ENCODE data around the gene SETD4.

Gene SETD4

GRCh38 chr21:36063375-36064084 lies 3.2 kb upstream of the SETD4 start:
- no peaks in the 10 kb centered on the region for H3K36me3 ChIP-seq (replicated peaks; ENCODE audit: insufficient read depth, low read length)
- H3K79me2 ChIP-seq (ENCODE audit: low read length): peaks cover 10% of the 10 kb centered on the region
- no peaks in the 10 kb centered on the region for H3K9me3 ChIP-seq (replicated peaks; ENCODE audit: insufficient read depth, low read length)
- peaks cover 10% of the 10 kb centered on the region for H3F3A ChIP-seq (ENCODE audit: insufficient read depth, low read length)
- no peaks in the 10 kb centered on the region for H3K9me2 ChIP-seq (replicated peaks; ENCODE audit: insufficient read depth, low read length)
- H3K4me1 ChIP-seq (ENCODE audit: low read length): peaks cover 8% of the 10 kb centered on the region; the same call in 1 of the 2 replicates
- H3K4me3 ChIP-seq (ENCODE audit: low read length): no peak overlapping the region
- H2AFZ ChIP-seq (ENCODE audit: low read length): no peak overlapping the region
- H3K27ac ChIP-seq (ENCODE audit: low read length): no peak overlapping the region
- H3K4me2 ChIP-seq (ENCODE audit: low read depth, low read length): no peak overlapping the region
- TF ChIP-seq EZH2 (optimal IDR thresholded peaks at IDR 0.05; ENCODE audit: low read depth, low read length): no peak
- TF ChIP-seq CTCF (IDR thresholded peaks at IDR 0.05; ENCODE audit: low read length): no peak
- no peak for DNase-seq
- H3K9ac ChIP-seq (ENCODE audit: low read length): no peak overlapping the region
- H3K27me3 ChIP-seq (replicated peaks; ENCODE audit: insufficient read depth, low read length): peaks cover 14% of the 10 kb centered on the region; the same call in 1 of the 2 replicates
- no peaks in the 10 kb centered on the region for H4K20me1 ChIP-seq (ENCODE audit: insufficient read depth, low read length)

GRCh38 chr21:36061445-36061844 lies 1.1 kb upstream of the SETD4 start:
- peaks cover 10% of the 10 kb centered on the region for H3F3A ChIP-seq (ENCODE audit: insufficient read depth, low read length)
- no peak overlapping the region for H3K4me2 ChIP-seq (ENCODE audit: low read depth, low read length)
- H3K4me1 ChIP-seq (ENCODE audit: low read length): peaks cover 14% of the 10 kb centered on the region; the same call in 1 of the 2 replicates
- H4K20me1 ChIP-seq (ENCODE audit: insufficient read depth, low read length): no peaks in the 10 kb centered on the region
- no peak overlapping the region for H3K27ac ChIP-seq (ENCODE audit: low read length)
- H3K79me2 ChIP-seq (ENCODE audit: low read length): peaks cover 23% of the 10 kb centered on the region
- no peak overlapping the region for H3K9ac ChIP-seq (ENCODE audit: low read length)
- peak overlapping the region; percentile 81; the same call in 1 of the 2 replicates for H2AFZ ChIP-seq (ENCODE audit: low read length)
- H3K27me3 ChIP-seq (replicated peaks; ENCODE audit: insufficient read depth, low read length): 0 out of 2 replicates have a peak, but pooled peaks cover 4% of the 10 kb centered on the region
- TF ChIP-seq CTCF (IDR thresholded peaks at IDR 0.05; ENCODE audit: low read length) (no peak), EZH2 (optimal IDR thresholded peaks at IDR 0.05; ENCODE audit: low read depth, low read length) (no peak), EZH2phosphoT487 (IDR thresholded peaks at IDR 0.05; ENCODE audit: low read length) (no peak)
- 0 out of 2 replicates have a peak, but pooled peaks cover 4% of the 10 kb centered on the region for H3K36me3 ChIP-seq (replicated peaks; ENCODE audit: insufficient read depth, low read length)
- H3K9me3 ChIP-seq (replicated peaks; ENCODE audit: insufficient read depth, low read length): no peaks in the 10 kb centered on the region
- no peak for DNase-seq
- H3K4me3 ChIP-seq (ENCODE audit: low read length): no peak overlapping the region
- no peaks in the 10 kb centered on the region for H3K9me2 ChIP-seq (replicated peaks; ENCODE audit: insufficient read depth, low read length)

- H3K4me3 ChIP-seq (ENCODE audit: low read length): peak overlapping the region; percentile 78
- TF ChIP-seq EZH2phosphoT487 (IDR thresholded peaks at IDR 0.05; ENCODE audit: low read length): no peak
- TF ChIP-seq EZH2 (optimal IDR thresholded peaks at IDR 0.05; ENCODE audit: low read depth, low read length): no peak
- TF ChIP-seq CTCF (IDR thresholded peaks at IDR 0.05; ENCODE audit: low read length): no peak
- peaks cover 10% of the 10 kb centered on the region; the same call in 1 of the 2 replicates for H3K4me1 ChIP-seq (ENCODE audit: low read length)
- H3K4me2 ChIP-seq (ENCODE audit: low read depth, low read length): peak overlapping the region; percentile 72
- H3K9me3 ChIP-seq (replicated peaks; ENCODE audit: insufficient read depth, low read length): no peaks in the 10 kb centered on the region
- no peaks in the 10 kb centered on the region for H3K27me3 ChIP-seq (replicated peaks; ENCODE audit: insufficient read depth, low read length)
- DNase-seq: no peak
- H4K20me1 ChIP-seq (ENCODE audit: insufficient read depth, low read length): no peaks in the 10 kb centered on the region
- H3K79me2 ChIP-seq (ENCODE audit: low read length): peaks cover 23% of the 10 kb centered on the region
- H3K27ac ChIP-seq (ENCODE audit: low read length): peak overlapping the region; percentile 77; the same call in 1 of the 2 replicates
- peak overlapping the region; percentile 81 for H2AFZ ChIP-seq (ENCODE audit: low read length)
- peaks cover 7% of the 10 kb centered on the region; the same call in 1 of the 2 replicates for H3K36me3 ChIP-seq (replicated peaks; ENCODE audit: insufficient read depth, low read length)
- peaks cover 10% of the 10 kb centered on the region for H3F3A ChIP-seq (ENCODE audit: insufficient read depth, low read length)
- no peaks in the 10 kb centered on the region for H3K9me2 ChIP-seq (replicated peaks; ENCODE audit: insufficient read depth, low read length)
- H3K9ac ChIP-seq (ENCODE audit: low read length): peak overlapping the region; percentile 60
These were observed 535 bp downstream of the SETD4 start for GRCh38 chr21:36059823-36060158.
